DND-41 (cell line): ENCODE data around the gene C16orf95.

Experiments
- CTCF ChIP-seq: IDR thresholded peaks from 2 replicates; pipeline ENCODE4 v1.5.1; 2012; ENCODE audit warnings: borderline replicate concordance, low read length, moderate library complexity, mild to moderate bottlenecking; ENCODE audit not compliant: poor library complexity, severe bottlenecking; ENCODE audit errors: extremely low read depth
- EZH2 ChIP-seq: IDR thresholded peaks from 3 replicates; pipeline ENCODE4 v1.6.1; 2012; ENCODE audit warnings: borderline replicate concordance, low read depth, mild to moderate bottlenecking, moderate library complexity, low read length, inconsistent platforms; ENCODE audit not compliant: severe bottlenecking

- no peak for TF ChIP-seq CTCF
- no peak for TF ChIP-seq EZH2
These were observed 27.2 kb upstream of the C16orf95 start for GRCh38 chr16:87344165-87344930.
